GM21576 (cell line): ENCODE results near the gene P2RY2.
"Not testable (repeated sequence)": the region's sequence is repeated elsewhere in the genome, so short reads cannot be mapped to it uniquely, and the experiment has no call there.

ENCODE experiments used
- ATAC-seq: cut with Tn5 transposase; IDR thresholded peaks from one replicate; pipeline ENCODE4 v1.9.1; 2021; ENCODE audit warnings: mild to moderate bottlenecking, moderate library complexity; ENCODE audit not compliant: unreplicated experiment

Gene P2RY2

DNA sequence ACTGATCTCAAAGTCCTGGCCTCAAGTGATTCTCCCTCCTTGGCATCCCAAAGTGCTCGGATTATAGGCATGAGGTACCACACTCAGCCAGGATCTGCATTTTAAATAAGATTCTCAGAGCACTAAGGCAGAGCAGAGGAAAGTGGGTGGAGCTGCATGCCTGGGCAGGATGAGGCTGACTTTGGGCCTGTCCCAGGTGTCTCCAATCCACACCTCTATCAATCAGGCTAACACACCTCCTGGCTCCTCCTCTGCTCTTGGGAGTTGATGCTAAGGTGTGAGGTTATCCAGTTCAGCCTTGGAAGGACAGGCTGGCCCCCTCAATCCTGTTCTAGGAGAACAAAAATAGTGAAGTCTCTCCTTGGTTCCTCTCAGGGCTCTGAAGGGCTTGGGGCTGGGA, 30.2 kb upstream of the P2RY2 start:
- no peak for ATAC-seq

- no peak for ATAC-seq
These were observed 29.8 kb upstream of the P2RY2 start for GRCh38 chr11:73188301-73188700.

DNA sequence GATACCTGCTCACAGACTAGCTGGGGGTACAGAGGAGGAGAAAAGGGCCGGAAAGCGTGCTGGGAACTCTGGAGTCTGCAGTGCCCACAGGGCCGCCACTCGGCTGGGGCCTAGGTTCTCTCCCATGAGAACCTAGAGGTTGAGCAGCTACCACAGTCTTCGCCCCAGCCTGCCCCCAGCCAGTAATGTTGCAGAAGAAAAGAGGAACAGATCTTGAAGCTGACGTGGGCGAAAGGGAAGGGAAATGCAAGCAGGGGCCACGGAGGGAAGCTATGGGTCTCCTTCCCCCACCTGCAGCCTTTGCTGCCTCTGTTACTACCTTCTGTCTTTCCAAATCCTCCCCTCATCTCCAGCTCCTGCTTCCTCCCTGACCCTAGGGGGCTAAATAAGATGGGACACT, 28.8 kb upstream of the P2RY2 start:
- ATAC-seq = peak; percentile 50

DNA sequence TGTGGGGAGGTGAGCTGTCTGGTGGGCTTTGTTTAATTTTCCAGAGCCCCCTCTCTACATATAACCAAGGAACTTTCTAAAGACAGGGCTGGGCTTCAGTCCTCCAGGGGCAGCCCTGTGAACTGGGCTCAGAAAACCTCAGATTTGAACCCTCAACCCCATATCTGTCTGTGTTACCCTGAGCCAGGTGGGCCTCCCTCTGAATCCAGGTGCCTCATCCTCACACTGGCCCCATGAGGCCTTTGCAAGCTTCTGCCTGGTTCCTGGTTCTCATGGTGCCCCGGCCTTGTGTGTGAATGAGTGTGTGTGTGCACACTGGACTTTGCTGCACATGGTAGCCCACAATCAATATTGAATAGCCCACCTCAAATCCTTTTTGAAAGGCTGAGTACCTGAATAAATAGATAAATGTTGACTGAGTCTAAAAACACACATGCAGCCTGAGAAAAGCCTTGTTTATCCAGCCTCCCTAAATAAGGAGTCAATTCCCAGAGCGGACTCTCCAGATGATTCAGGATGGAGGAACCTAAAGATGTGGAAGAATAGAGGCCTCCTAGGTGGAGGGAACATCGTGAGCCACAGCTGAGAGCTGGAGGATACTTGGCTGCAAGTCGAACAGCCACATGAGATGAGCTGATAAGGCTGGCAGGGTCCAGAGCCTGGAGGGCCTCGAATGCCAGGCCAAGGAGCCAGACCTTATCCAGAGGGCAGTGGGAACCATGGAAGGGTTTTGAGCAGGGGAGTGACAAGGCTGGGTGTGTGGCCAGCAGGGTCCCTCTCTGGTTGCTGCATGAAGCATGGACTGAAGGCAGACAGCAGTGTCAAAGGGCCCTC, 28.1 kb upstream of the P2RY2 start:
- no peak for ATAC-seq

DNA sequence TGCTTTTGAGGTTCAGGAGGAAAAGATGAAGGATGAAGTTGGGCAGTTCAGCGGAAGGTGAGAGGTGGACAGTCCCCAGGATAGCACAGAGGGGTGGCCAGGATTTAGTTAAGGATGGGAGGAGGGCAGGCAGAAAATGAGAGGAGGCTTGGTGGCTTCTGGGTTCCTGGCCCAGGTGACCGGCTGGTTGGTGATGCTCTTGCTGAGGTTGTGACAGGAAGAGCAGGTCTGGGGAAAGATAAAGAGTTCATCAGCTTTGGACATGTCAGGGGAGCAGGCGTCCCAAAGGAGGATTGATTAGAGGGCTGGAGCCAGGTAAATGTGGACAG, 27.6 kb upstream of the P2RY2 start:
- no peak for ATAC-seq

GRCh38 chr11:73191151-73191550, 26.9 kb upstream of the P2RY2 start:
- no peak for ATAC-seq

GRCh38 chr11:73192272-73192671, 25.8 kb upstream of the P2RY2 start:
- ATAC-seq = no peak

GRCh38 chr11:73193251-73194033, 24.6 kb upstream of the P2RY2 start:
- no peak for ATAC-seq

DNA sequence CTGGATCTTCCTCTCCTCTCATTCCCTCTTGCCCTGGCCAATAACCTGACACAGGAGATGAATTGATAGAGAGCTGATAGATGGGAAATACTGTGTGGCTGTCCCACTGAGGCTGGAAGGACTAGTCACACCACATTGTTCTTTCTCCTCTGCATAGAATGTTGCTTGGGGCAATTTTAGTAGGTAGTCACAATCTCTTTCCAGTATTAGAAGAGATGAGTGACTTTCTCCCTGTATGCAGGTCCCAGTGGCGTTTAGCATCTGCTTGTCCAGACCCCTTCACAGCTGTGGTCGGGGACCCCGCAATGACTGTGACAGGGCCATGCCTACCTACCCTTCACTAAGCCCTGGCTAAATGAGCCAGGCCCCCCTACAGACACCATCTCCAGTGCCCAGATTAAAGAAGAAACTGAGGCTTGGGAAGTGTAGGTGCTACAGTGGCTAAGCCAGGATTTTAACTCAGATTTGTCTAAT, 24.0 kb upstream of the P2RY2 start:
- no peak for ATAC-seq

- no peak for ATAC-seq
These were observed 23.5 kb upstream of the P2RY2 start for GRCh38 chr11:73194593-73194992.

- ATAC-seq = no peak
These were observed 22.7 kb upstream of the P2RY2 start for GRCh38 chr11:73195191-73196007.

DNA sequence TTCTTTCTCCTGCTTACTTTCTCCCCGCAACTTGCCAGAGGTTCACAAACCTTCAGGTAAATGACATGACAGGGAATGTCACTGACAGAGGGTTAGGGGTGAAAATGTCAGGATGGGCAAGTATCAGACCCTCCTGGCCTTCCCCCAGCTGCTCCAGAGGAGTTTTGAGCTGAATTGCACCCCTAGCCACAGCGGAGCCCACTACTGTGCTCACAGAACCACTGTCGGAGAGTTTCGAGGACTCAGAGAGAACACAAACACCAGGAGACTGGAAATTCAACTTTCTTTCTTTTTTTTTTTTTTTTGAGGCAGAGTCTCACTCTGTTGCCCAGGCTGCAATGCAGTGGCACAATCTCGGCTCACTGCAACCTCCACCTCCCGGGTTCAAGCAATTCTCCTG, 21.5 kb upstream of the P2RY2 start:
- no peak for ATAC-seq

GRCh38 chr11:73197348-73197747, 20.7 kb upstream of the P2RY2 start:
- no peak for ATAC-seq

DNA sequence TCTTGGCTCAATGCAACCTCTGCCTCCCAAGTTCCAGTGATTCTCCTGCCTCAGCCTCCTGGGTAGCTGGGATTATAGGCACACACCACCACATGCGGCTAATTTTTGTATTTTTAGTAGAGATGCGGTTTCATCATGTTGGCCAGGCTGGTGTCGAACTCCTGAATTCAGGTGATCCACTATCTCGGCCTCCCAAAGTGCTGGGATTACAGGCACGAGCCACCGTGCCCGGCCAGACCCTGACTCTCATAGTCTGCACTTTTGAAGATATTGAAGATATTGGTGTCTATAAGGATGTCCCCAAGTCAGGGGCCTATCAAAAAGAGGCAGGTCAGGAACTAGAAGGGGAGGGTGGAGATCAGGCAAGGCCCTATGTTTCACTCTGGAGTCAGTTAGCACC, 20.3 kb upstream of the P2RY2 start:
- not testable (repeated sequence) for ATAC-seq

- no peak for ATAC-seq
These were observed 19.4 kb upstream of the P2RY2 start for GRCh38 chr11:73198677-73199076.

DNA sequence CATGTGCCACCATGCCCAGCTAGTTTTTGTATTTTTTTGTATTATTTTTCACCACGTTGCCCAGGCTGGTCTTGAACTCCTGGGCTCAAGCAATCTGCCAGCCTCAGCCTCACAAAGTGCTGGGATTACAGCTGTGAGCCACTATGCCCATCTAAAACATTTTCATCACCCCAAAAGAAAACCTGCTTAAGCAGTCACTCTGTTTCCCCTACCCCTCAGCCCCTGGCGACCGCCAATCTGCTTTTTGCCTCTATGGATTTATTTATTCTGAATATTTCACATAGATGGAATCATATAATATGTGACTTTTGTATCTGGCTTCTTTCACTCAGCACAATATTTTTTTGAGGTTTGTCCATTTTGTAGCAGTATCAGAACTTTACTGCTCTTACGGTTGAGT, 18.6 kb upstream of the P2RY2 start:
- no peak for ATAC-seq

GRCh38 chr11:73200256-73200655, 17.8 kb upstream of the P2RY2 start:
- no peak for ATAC-seq

GRCh38 chr11:73201249-73201648, 16.8 kb upstream of the P2RY2 start:
- no peak for ATAC-seq

- ATAC-seq = no peak
These were observed 15.9 kb upstream of the P2RY2 start for GRCh38 chr11:73201888-73202780.

DNA sequence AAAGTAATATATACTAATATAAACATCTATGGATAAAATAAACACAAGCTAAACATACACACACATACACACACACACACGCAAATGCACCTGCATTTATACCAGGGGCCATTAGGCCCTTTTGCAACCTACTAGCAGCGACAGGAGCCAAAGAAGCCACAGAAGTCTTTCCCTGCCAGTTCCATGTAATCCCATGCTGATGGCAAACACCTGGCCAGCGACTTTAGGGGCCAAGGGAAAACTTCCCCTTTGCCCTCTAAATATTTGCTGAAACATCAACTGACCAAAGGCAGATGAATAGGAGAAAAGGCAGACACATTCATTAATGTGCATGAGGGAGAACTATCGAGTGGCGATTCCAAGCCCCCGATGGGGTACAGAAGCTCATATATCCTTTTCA, 14.8 kb upstream of the P2RY2 start:
- ATAC-seq = no peak
